ENCODE results near the gene HACD1.

The HACD1 gene

GRCh38 chr10:17576768-17577167, 40.4 kb downstream of the HACD1 start:
- no peak for FAIRE-seq

DNA sequence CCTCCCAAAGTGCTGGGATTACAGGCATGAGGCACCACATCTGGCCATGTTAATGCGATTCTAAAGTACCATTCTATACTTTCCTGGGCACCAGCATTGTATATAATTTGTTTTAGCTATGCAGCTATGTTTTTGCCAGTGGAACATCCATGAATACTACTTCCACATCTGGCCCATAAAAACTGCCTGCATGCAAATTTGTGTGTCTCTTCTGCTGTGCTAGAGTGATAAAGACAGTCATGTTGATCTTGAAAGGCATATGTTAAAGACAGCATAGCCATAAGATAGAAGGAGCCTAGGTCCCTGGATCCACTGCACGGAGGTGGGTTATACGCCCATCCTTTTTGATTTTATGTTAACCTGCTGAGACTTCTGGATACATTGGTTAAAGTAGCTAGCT, 52.3 kb downstream of the HACD1 start:
- FAIRE-seq, result no peak

DNA sequence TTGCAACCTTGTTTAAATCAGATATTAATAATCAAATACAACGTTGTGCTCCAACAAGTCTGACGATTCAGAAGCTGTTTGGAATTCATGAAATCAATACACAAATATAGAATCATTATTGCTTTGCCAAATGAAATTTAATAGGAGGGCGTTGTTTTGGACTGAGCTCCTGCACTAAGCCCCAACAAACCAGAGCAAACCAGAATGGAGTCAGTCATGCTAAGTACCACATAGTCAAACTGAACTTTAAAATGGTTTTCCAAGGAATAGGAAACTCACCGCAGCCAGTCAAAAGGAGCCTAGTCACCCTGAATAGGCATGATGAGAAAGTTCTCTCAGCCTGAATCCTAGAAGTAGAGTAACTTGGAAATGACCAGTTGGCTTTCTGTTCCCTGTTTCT, 53.7 kb downstream of the HACD1 start:
- FAIRE-seq, result no peak

DNA sequence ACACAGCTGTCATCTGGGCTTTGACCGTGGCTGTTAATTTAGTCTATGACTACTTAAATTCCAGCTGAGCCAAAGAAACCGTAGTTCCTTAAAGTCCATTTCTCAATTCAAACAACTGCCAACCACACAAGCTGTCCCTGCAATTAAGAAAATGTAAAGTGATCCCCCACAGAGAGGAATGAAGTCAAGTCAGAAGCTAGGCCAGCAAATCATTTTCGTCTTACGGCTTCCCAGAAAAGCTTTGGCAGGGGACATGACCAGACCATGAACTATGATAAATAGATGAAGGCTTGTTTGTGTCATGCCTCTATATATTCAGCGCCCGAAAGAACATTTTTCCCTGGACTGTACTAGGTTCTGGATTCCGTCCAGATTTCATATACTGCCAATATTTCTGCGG, 54.6 kb downstream of the HACD1 start:
- no peak for FAIRE-seq

DNA sequence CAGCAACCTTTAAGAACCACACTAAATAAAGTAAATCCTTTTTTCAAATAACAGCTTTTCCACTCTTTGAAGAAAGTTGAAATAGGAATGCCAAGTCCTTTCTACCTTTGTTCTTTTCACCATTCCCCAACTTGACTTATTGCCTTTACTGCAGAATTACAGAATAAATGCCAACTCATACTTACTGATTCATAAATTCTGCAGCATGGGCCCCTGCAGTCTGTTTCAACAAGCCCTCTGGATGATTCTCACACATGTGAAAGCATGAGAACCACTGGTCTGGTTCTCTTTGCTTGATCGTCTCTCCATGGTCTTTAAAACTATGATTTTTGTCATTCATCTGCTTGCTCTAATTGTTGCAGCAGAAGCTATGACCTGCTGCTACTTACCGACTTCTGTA, 56.1 kb downstream of the HACD1 start:
- no peak for FAIRE-seq

DNA sequence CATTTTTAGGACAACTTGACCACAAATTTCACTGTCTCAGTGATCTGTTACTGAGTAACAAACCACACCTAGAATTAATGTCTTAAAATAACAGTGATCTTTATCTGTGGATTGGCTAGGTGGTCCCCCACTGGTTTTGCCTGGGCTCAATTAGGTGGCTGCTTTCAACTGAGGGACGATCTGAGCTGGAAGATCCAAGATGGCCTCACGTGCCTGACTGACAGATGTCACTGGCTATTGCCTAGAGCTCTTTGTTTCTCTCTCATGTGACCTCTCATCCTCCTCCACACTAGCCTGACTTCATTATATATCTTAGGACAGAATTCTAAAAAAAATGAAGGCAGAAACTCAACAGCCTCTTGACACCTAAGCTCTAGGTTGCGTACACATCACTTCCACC, 59.7 kb downstream of the HACD1 start:
- no peak for FAIRE-seq

- no peak for FAIRE-seq
Measured at GRCh38 chr10:17548770-17549169, 68.4 kb downstream of the HACD1 start.

DNA sequence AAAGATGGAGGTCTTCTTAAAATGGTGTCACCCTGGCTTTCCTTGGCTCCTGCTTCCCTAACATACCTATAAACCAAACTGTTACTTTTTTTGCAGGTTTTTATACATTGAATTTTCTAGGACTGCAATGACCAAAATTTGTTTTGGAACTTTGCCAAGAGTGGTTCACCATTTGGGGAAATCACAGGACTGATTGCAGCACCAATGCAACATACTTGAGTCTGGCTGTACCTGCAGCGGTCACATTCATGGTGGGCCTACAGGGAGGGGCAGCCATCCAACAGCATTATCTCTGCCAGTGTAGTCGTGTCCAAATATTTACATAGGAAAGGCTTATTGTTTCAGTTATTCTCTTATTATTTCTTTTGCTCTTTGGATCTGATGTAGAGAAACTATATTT, 69.0 kb downstream of the HACD1 start:
- no peak for FAIRE-seq

GRCh38 chr10:17547060-17547459, 70.1 kb downstream of the HACD1 start:
- no peak for FAIRE-seq

DNA sequence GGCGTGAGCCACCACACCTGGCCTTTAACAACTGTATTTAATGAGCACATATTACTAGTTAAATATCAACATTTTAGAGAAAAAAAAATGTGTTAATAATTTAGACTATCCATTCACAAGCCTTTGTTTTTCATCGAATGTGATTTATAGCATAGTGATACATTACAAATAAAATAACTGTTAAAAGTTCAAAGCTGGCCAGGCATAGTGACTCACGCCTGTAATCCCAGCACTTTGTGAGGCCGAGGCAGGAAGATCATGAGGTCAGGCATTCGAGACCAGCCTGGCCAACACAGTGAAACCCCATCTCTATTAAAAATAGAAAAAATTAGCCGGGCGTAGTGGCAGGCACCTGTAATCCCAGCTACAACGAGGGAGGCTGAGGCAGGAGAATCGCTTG, 72.7 kb downstream of the HACD1 start:
- FAIRE-seq, result no peak

Measured in colon (tissue), 2 donors.